GM12865 (cell line): ENCODE results near the gene ANKRD13D.

ENCODE experiments used
- DNase-seq: peaks from one replicate; pipeline ENCODE4 v3.0.0; 2010; ENCODE audit warnings: low read depth
- H3K4me3 ChIP-seq: 2 replicates; pipeline ENCODE4 v1.5.1; 2011; ENCODE audit warnings: mild to moderate bottlenecking, low read depth, low read length, control low read depth
- TF ChIP-seq, protein P1 (sequence below): IDR thresholded peaks from 2 replicates; pipeline ENCODE4 v1.5.1; 2011; ENCODE audit warnings: low read length, control low read depth, low read depth, inconsistent platforms; ENCODE audit not compliant: insufficient read depth; ENCODE audit errors: missing control alignments

ANKRD13D gene

DNA sequence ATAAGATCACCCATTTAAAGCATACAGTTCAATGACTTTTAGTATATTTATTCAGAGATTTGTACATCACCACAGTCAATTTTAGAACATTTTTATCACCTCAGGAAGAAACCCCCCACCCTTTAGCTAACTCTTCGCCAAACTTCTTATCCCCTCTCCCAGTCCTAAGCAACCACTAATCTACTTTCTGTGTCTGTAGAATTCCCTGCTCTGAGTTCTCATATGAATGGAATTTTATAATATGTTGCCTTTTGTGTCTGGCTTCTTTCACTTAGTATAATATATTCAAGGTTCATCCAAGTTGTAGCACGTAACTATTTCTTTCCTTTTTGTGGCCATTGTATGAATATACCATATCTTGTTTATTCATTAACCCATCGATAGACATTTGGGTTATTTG lies 3.6 kb downstream of the ANKRD13D start:
- DNase-seq, result no peak
- no peak overlapping the region for H3K4me3 ChIP-seq
- TF ChIP-seq, protein P1, sequence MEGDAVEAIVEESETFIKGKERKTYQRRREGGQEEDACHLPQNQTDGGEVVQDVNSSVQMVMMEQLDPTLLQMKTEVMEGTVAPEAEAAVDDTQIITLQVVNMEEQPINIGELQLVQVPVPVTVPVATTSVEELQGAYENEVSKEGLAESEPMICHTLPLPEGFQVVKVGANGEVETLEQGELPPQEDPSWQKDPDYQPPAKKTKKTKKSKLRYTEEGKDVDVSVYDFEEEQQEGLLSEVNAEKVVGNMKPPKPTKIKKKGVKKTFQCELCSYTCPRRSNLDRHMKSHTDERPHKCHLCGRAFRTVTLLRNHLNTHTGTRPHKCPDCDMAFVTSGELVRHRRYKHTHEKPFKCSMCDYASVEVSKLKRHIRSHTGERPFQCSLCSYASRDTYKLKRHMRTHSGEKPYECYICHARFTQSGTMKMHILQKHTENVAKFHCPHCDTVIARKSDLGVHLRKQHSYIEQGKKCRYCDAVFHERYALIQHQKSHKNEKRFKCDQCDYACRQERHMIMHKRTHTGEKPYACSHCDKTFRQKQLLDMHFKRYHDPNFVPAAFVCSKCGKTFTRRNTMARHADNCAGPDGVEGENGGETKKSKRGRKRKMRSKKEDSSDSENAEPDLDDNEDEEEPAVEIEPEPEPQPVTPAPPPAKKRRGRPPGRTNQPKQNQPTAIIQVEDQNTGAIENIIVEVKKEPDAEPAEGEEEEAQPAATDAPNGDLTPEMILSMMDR, result no peak

DNA sequence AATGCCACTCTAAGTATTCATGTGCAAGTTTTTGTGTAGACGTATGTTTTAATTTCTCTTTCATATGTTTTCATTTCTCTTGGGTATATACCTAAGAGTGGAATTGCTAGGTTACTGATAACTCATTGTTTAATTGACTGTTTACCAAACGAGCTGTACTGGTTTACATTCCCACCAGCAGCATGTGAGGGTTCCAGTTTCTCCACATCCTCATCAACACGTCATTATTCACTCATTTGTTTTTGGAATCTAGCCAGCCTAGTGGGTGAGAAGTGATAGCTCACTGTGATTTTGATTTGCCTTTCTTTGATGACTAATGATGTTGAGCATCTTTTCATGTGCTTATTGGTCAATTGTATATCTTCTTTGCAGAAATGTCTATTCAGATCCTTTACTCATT lies 4.0 kb downstream of the ANKRD13D start:
- no peak overlapping the region for H3K4me3 ChIP-seq
- DNase-seq, result no peak
- TF ChIP-seq, protein P1, result no peak

DNA sequence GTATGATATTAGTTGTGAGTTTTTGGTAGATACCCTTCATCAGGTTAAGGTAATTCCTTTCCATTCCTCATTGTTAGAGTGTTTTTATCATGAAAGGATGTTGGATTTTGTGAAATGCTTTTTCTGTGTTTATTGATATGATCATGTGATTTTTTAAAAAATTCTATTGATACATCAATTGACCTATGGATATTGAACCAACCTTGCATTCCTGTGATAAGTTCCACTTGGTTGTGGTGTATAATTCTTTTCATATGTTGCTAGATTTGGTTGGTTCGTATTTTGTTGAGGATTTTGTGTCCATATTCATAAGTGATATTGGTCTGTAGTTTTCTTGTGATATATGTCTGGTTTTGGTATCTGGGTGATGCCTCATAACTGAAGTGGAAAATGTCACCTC lies 6.7 kb downstream of the ANKRD13D start:
- DNase-seq, result no peak
- TF ChIP-seq, protein P1, result no peak
- no peak overlapping the region for H3K4me3 ChIP-seq

DNA sequence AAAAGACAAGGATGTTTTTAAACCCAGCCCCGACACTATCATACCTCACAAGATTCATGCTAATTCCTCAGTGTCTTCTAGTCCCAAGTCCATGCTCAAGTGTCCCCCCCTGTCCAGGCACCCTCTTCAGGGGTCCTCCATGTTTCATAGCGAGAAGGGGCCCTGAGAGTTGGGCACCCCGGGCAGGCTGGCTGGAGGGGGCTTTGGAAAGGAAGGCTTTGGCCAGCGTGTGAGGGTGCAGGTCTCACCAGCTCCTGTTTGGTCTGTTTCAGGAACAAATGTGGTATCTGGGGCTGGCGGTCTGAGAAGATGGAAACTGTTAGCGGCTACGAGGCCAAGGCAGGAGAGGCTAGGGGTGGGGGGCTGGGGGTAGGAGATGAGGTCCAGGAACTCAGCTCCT lies 9.7 kb downstream of the ANKRD13D start:
- TF ChIP-seq, protein P1, result no peak
- no peak overlapping the region for H3K4me3 ChIP-seq
- DNase-seq, result no peak

DNA sequence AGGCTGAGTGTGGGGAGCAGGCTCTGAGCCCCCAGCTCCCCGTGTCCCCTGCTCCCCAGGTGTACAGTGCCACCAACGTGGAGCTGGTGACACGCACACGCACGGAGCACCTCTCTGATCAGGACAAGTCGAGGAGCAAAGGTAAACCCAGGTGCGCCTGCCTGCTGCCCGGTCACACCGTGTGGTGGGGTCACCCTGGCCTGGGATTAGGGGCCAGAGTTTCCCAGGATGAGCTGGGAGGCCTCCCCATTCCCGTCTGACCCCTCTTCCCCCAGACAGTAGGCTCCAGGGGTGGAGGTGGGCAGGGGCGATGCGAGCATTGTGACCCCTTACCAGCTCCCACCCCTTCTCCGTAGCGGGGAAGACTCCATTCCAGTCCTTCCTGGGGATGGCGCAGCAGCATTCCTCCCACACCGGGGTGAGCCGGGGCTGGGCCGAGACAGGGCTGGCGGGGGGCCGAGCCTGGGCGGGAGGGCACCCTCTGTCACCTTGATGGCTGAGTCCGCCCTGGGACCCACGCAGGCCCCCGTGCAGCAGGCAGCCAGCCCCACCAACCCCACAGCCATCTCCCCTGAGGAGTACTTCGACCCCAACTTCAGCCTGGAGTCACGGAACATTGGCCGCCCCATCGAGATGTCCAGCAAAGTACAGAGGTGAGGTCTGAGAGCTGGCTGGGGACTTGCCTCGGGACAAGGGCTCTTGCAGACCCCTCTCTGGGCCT lies 10.5 kb downstream of the ANKRD13D start:
- no peak for DNase-seq
- no peak overlapping the region for H3K4me3 ChIP-seq

DNA sequence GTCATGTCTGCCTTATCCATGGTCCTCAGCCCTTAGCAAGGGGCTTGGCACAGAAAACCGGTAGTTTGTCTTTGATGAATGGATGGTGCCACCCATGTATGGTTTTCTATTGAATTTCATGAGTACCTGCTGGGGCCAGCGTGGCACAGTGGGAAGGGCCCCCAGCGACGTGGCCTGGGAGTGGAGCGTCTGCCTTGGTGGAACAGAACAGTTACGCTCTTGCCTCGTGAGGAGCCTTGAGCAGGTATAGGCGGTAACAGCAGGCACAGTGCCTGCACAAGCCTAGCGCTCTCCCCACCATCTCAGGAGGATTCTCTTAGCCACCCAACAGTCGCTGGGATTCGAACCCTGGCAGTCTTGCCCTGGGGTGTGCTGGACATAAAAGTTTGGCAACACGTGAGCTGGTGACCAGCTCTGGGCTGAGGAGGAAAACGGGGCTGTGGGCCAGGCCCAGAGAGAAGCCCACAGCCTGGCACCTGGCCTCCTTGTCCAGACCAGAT lies 11.2 kb downstream of the ANKRD13D start:
- no peak for DNase-seq
- no peak overlapping the region for H3K4me3 ChIP-seq
- TF ChIP-seq, protein P1, result no peak

More for the DNA sequence above, 10.5 kb downstream of the ANKRD13D start:
- TF ChIP-seq, protein P1, result no peak
